GM12891 (cell line): ENCODE data around the gene NOTCH1.
"Not testable (repeated sequence)": the region's sequence is repeated elsewhere in the genome, so short reads cannot be mapped to it uniquely, and the experiment has no call there.

Experiments
- DNase-seq: peaks from one replicate; pipeline ENCODE4 v3.0.0; 2011; ENCODE audit warnings: low spot score; ENCODE audit not compliant: insufficient read length
- FAIRE-seq: peaks from 2 replicates; lab custom pipeline; 2011; peaks lifted over from hg19 to GRCh38; lab: Jason Lieb, UNC
- PAX5 ChIP-seq: IDR thresholded peaks from 2 replicates; pipeline ENCODE4 v1.6.1; 2011; ENCODE audit warnings: low read length, moderate library complexity, mild to moderate bottlenecking; ENCODE audit not compliant: insufficient read depth, severe bottlenecking
- POLR2A ChIP-seq: IDR thresholded peaks from 2 replicates; pipeline ENCODE4 v1.6.1; 2011; ENCODE audit warnings: low read depth, low read length, control low read depth
- POLR2AphosphoS5 ChIP-seq: IDR thresholded peaks from 2 replicates; pipeline ENCODE4 v1.6.1; 2011; ENCODE audit warnings: low read depth, low read length, control low read depth
- POU2F2 ChIP-seq: IDR thresholded peaks from 2 replicates; pipeline ENCODE4 v1.6.1; 2011; ENCODE audit warnings: low read depth, mild to moderate bottlenecking, control low read depth, low read length, moderate library complexity
- SPI1 ChIP-seq: IDR thresholded peaks from 2 replicates; pipeline ENCODE4 v1.6.1; 2011; ENCODE audit warnings: low read depth, low read length, control low read depth
- TAF1 ChIP-seq: IDR thresholded peaks from 2 replicates; pipeline ENCODE4 v1.6.1; 2011; ENCODE audit warnings: low read depth, low read length, control low read depth

The NOTCH1 gene

DNA sequence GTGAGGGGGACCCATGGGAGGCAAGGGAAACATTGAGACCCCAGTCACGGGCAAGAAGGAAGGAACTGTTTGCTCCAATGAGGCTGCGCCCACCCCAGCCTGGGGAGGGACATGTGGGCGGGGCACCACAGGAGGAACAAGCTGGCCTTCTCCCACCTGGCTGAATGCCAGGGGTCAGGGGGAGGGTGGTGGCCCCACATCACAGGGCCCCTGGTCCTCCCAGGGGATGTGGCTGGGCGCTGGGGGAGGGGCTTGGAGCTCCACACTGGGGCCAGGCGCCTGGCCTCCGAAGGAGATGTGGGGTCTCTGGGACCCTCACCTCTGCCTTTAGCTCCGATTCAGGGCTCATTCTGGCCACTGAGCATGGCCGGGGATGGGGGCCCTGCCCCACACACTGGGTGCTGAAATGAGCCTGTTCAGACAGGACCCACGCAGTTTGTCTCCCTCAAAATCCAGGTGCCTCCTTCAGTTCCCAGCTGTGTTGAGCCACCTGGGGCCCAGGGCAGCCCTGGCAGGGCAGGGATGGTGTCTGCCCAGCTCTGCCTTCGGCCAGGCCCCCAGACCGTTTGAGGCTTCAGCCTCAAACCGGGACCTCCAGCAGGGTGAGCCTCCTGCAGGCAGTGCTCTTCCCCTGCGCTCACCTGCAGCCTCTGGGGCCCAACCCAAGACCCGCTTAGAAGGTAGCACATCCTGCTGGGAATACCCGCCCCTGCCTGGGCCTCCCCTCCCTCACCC is 33.2 kb upstream of the NOTCH1 start:
- no peak for TF ChIP-seq SPI1
- no peak for TF ChIP-seq POU2F2
- TF ChIP-seq PAX5: no peak
- no peak for TF ChIP-seq POLR2A
- TF ChIP-seq POLR2AphosphoS5: no peak
- TF ChIP-seq TAF1: no peak
- no peak for DNase-seq
- no peak for FAIRE-seq

DNA sequence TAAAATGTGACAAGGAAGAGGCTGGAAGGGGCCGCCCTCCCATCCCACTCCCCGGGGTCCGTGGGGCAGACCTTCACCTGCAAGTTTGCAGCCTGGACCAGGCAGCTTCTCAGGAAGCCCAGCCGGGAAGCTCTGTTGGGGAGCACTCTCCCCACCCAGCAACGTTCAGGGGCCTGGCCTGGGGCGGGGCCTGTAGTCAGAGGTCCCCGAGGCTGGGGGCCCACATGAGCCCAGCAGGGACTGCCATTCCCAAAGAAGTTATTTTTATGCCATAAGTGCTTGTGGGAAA is 32.7 kb upstream of the NOTCH1 start:
- TF ChIP-seq TAF1 (no peak), POLR2A (no peak), PAX5 (no peak), SPI1 (no peak), POU2F2 (no peak), POLR2AphosphoS5 (no peak)
- DNase-seq (no peak), FAIRE-seq (no peak)

DNA sequence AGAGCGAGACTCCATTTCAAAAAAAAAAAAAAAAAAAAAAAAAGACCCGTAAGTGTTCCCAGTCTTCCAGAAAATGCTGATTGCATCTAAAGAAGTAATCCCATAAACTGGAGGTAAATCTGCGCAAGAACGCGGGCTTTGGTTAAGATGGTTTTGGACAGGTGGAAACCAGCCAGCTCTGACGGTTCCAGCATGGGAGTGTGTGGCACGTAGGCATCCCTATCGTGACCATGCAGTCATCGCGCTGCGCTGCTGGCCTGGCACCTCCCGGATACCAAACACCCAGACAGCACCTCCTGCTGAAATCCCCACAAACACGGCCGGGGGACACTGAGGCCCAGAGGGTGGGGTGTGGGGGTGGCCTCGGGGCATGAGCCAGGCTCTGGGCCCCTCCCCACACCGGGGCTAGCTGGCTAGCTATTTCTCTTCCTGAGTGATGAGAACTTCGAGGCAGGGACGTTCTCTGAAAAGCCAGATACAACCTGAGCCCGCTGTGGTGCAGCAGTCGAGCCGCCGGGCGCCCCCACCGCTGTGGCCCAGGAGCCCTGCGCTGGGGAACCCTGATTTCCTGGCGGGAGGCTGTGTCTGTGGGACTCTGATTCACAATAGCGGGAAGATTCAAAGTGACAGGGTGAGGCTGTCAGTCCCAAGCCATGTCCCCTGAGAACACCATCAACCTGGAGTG is 32.2 kb upstream of the NOTCH1 start:
- FAIRE-seq (no peak), DNase-seq (no peak)
- no peak for TF ChIP-seq PAX5
- no peak for TF ChIP-seq POLR2A
- no peak for TF ChIP-seq POU2F2
- no peak for TF ChIP-seq SPI1
- TF ChIP-seq TAF1: no peak
- no peak for TF ChIP-seq POLR2AphosphoS5

DNA sequence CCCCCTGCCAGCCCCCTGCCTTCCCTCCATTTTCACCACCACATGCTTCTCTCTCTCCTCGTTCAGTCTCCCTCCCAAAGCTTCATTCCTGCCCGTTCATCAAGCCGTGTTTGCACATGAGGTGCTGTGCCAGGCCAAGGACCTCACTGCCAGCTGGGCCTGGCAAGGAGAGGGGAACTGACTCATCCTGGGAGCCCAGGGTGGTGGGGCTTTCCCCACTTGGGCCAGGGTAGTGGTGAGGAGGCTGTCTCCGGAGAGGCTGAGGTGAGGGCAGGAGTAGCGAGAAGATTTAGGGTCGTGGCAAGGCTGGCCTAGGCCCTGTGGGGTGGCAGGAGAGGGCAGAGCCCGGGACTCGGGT is 30.4 kb upstream of the NOTCH1 start:
- DNase-seq (no peak), FAIRE-seq (no peak)
- TF ChIP-seq SPI1: no peak
- TF ChIP-seq POLR2AphosphoS5: no peak
- no peak for TF ChIP-seq TAF1
- no peak for TF ChIP-seq PAX5
- no peak for TF ChIP-seq POU2F2
- no peak for TF ChIP-seq POLR2A

DNA sequence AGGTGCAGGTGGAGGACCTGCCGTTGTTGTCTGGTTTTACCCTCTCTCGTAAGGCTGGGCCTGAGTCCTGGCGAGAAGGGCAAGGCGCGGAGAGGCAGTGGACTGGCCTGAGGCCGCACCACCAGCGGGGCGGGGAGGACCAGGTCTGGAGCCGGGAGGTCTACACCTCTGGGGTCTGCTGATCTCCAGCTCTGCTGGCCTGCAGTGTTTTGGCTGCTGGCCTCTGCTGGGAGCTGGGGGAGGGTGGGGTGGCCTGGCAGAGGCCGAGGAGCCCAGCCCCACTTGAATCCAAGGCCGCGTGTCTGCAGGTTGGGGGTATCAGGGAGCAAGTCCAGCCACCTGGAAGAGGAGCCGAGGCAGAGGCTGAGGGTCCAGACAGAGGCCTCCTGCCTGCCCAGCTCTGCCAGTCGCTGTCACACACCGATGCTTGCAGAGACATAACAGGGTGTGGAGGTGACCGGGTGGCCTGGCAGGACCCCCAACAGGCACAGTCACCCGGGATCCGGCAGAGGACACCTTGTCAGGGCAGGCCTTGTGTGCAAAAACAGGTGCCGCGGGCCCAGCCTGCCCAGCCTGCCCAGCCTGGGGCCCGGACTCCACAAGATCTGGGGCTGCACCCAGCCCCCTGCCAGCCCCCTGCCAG is 29.9 kb upstream of the NOTCH1 start:
- no peak for TF ChIP-seq TAF1
- TF ChIP-seq SPI1: no peak
- TF ChIP-seq POLR2A: no peak
- TF ChIP-seq PAX5: no peak
- TF ChIP-seq POLR2AphosphoS5: no peak
- TF ChIP-seq POU2F2: no peak
- DNase-seq: no peak
- FAIRE-seq: no peak

DNA sequence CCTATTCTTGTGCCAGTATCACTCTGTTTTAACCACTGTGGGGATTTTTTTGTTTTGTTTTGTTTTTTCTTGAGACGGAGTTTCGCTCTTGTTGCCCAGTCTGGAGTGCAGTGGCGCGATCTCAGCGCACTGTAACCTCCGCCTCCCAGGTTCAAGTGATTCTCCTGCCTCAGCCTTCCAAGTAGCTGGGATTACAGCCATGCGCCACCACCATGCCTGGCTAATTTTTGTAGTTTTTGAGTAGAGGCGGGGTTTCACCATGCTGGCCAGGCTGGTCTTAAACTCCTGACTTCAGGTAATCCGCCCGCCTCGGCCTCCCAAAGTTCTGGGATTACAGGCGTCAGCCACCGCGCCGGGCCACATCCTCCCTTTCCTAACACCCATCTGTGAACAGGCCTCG is 28.8 kb upstream of the NOTCH1 start:
- not testable (repeated sequence) for FAIRE-seq

DNA sequence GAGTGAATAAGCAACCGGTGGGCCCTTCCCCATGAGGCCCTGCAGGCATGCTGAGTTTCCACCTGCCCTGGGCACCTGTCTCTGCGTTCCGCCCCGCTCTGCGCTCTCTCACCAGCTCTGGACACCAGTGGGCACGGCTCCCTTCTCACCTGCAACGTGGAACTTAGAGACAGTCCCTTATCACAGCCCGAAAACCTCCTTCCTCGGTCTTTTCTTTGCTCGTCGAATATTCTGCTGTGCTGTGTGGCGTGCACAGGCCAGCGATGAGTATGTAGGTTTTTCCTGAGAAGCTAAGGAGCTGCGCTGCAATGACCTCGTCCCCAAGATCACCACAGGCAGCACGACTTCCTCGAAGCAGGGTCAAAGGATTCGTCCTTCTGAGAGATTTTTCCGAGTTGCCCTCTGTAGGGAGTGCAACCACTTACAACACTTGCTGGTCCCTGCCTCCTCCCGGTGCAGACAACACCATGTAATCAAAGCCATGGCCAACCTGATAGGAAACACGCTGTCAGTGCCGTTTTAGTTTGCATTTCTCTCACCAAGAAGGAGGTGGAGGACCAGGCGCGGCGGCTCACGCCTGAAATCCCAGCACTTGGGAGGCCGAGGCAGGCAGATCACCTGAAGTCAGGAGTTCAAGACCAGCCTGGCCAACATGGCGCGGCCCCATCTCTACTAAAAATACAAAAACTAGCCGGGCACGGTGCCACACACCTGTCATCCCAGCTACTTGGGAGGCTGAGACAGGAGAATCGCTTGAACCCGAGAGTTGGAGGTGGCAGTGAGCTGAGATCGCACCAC is 27.2 kb upstream of the NOTCH1 start:
- DNase-seq (no peak), FAIRE-seq (no peak)
- TF ChIP-seq PAX5: no peak
- no peak for TF ChIP-seq TAF1
- TF ChIP-seq POU2F2: no peak
- TF ChIP-seq POLR2A: no peak

More for the DNA sequence above, 28.8 kb upstream of the NOTCH1 start:
- DNase-seq: not testable (repeated sequence)

DNA sequence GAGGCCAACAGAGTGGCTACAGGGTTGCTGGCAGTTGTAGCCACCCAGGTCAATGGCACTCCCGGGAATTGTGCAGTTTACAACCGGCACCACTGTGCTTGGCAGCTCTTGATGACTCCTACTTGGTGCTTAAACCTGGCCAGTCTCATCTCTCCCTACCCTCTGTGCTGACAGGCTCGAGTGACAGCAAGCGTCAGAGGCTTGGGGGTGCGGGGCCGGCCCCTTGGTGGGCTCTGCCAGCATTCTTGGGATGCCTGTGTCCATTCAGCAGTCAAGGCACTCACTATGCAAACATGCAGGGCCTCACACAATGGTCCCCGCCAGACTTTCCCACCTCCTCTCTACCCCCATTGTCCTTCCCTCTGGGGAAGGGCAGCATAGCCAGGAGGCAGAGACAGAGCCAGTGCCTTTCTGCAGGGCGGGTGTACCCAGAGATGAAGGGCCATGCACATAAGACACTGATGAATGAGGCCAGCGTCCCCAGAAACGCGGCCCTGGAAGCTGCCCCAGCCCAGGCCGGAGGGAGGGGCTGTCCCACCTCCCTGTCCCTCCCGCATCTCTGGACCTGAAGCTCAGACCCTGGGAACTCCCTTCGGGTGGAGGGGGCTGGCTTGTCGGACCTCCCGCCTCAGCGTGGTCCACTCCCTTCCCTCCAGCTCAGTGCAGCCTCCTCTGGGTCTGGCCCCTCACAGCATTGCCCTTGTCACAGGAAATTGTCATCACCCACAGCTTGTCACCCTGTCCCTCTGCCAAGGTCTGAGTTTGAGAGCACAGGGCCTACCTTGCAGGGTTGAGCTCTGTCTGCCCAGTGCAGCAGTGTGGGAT is 26.4 kb upstream of the NOTCH1 start:
- TF ChIP-seq POU2F2 (no peak), POLR2A (no peak), SPI1 (no peak), PAX5 (no peak), POLR2AphosphoS5 (no peak), TAF1 (no peak)
- FAIRE-seq (no peak), DNase-seq (no peak)

DNA sequence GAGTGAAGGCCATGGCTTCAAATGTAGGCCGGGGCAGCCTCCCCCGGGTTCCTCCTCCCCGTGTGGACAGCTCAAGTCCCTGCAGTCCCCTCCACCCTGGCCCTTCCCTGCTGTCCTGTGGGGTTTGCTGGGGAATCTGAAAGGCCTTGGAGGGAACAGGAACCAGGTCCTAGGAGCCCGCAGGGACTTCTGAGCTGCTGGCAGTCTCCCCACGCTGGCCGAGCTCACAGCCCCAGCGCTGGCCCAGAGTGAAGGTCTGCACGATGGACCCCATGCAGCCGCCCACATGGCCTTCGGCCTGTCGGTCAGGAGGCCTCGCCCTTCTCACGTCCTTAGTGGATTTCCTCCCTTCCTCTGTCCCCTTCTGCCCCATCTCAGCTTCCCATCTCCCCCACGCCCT is 25.7 kb upstream of the NOTCH1 start:
- FAIRE-seq (no peak), DNase-seq (no peak)
- TF ChIP-seq POU2F2 (no peak), TAF1 (no peak), PAX5 (no peak), POLR2AphosphoS5 (no peak), POLR2A (no peak), SPI1 (no peak)
